CD4-positive, alpha-beta memory T cell (primary cell): ENCODE measurements around the gene FSTL4. TPM values are rescaled to one million over a fixed set of nuclear protein-coding genes. Genes with fewer than 3 reads are reported as not detected.

Experiments
- CTCF ChIA-PET: fragments of 350-600 bp; sonication (Branson Sonifier 250); formaldehyde crosslinking; loops from one replicate; lab custom pipeline; 2021; ENCODE audit warnings: inconsistent platforms; ENCODE audit not compliant: partially characterized antibody; lab: Charles Lee
- POLR2A ChIA-PET: fragments of 350-600 bp; sonication (Branson Sonifier 250); formaldehyde crosslinking; loops from one replicate; lab custom pipeline; 2021; ENCODE audit not compliant: partially characterized antibody; lab: Charles Lee
- DNase-seq, 5 donors: peaks; one replicate each; pipeline versions ENCODE4 v3.0.0 to v3.0.0-alpha.2; 2020 to 2022; ENCODE audit warnings: mixed read lengths in 1 of 5
- H3K27ac ChIP-seq: one replicate; pipeline ENCODE4 v1.7.0; 2013; ENCODE audit warnings: low read depth, low read length
- H3K27me3 ChIP-seq: 2 replicates; pipeline ENCODE4 v1.7.0; 2013; ENCODE audit warnings: mild to moderate bottlenecking, low read length, moderate library complexity; ENCODE audit not compliant: insufficient read depth
- H3K36me3 ChIP-seq: 2 replicates; pipeline ENCODE4 v1.7.0; 2013; ENCODE audit warnings: mild to moderate bottlenecking, low read length, moderate library complexity; ENCODE audit not compliant: insufficient read depth
- H3K4me1 ChIP-seq: 2 replicates; pipeline ENCODE4 v1.7.0; 2013; ENCODE audit warnings: mild to moderate bottlenecking, low read length, moderate library complexity; ENCODE audit not compliant: insufficient read depth
- H3K4me3 ChIP-seq, 2 donors: one replicate each; pipeline ENCODE4 v1.7.0; 2013; ENCODE audit warnings: low read length in 2 of 2, mild to moderate bottlenecking in 1 of 2
- H3K9me3 ChIP-seq, 2 donors: one replicate each; pipeline ENCODE4 v1.7.0; 2013; ENCODE audit warnings: low read length in 2 of 2, control low read depth in 1 of 2; ENCODE audit not compliant: control insufficient read depth in 1 of 2
- H3K27ac Mint-ChIP-seq, 7 donors: one replicate each; pipeline ENCODE4 v1.8.0; 2020 to 2021; ENCODE audit warnings: mixed read lengths in 7 of 7, mild to moderate bottlenecking in 6 of 7, inconsistent platforms in 3 of 7, moderate library complexity in 3 of 7
- H3K27me3 Mint-ChIP-seq, 2 donors: one replicate each; pipeline ENCODE4 v1.8.0; 2020 to 2021; ENCODE audit warnings: mixed read lengths in 2 of 2
- H3K36me3 Mint-ChIP-seq, 2 donors: one replicate each; pipeline ENCODE4 v1.8.0; 2020 to 2021; ENCODE audit warnings: mixed read lengths in 2 of 2, inconsistent platforms in 1 of 2, mild to moderate bottlenecking in 1 of 2
- H3K4me1 Mint-ChIP-seq, 4 donors: one replicate each; pipeline ENCODE4 v1.8.0; 2020 to 2021; ENCODE audit warnings: mixed read lengths in 4 of 4, mild to moderate bottlenecking in 1 of 4
- H3K4me3 Mint-ChIP-seq, 8 donors: one replicate each; pipeline ENCODE4 v1.8.0; 2020 to 2021; ENCODE audit warnings: mixed read lengths in 8 of 8, mild to moderate bottlenecking in 7 of 8, moderate library complexity in 6 of 8, inconsistent platforms in 3 of 8
- H3K9me3 Mint-ChIP-seq, 8 donors: one replicate each; pipeline ENCODE4 v1.8.0; 2020 to 2021; ENCODE audit warnings: mixed read lengths in 8 of 8, mild to moderate bottlenecking in 5 of 8, inconsistent platforms in 3 of 8, moderate library complexity in 1 of 8
- intact Hi-C: fragments of 100-400 bp; cut with micrococcal nuclease; formaldehyde crosslinking; loops from one replicate; pipeline ENCODE4 v1.15.1; 2023
- polyA plus RNA-seq, 2 donors: library from polyadenylated mRNA; unstranded; fragments of 300-500 nt; fragmentation: Illumina TruSeq; gene quantifications; one replicate each; pipeline ENCODE4 v1.2.3, GENCODE V29; 2021
- total RNA-seq, 2 experiments: library from RNA; stranded (reverse); gene quantifications; one replicate each; pipeline ENCODE4 v1.2.3, GENCODE V29; 2021

Gene FSTL4
- total and polyA plus RNA-seq, 4 experiments from 2014 or later, result not detected

DNA sequence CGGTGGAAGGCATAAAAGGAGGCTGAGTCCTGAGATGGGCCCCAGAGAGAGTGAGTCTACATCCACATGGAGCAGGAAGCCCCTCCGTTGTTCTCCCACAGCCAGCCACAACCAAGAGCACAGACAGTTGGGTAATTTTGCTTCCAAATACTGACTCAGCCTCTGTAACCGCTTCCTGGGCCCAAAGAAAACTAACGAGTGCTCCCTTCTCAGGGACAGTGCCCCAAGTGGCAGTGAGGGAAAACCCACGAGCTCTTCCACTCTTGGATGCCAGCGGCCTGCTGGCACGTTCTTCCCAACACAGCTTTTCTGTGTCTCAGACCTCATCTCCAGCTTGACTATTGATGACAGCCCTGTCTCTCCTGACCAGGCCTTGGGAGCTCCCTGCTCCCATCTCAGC lies 207.6 kb downstream of the FSTL4 start:
- peaks cover 0 to 6% of the 10 kb centered on the region in 2 donors for H3K27me3 Mint-ChIP-seq
- H3K9me3 Mint-ChIP-seq, result no peaks in the 10 kb centered on the region
- POLR2A ChIA-PET, result no interaction called here
- no peak overlapping the region for H3K4me3 Mint-ChIP-seq
- Histone ChIP-seq H3K36me3 (no peaks in the 10 kb centered on the region), H3K27ac (no peak overlapping the region), H3K9me3 (no peaks in the 10 kb centered on the region), H3K4me1 (no peaks in the 10 kb centered on the region), H3K27me3 (no peaks in the 10 kb centered on the region), H3K4me3 (no peak overlapping the region)
- intact Hi-C loops, result no loop called here
- DNase-seq, result no peak
- H3K27ac Mint-ChIP-seq, result no peak overlapping the region
- H3K4me1 Mint-ChIP-seq, result no peaks in the 10 kb centered on the region
- no peaks in the 10 kb centered on the region for H3K36me3 Mint-ChIP-seq
- CTCF ChIA-PET, result interaction anchor here (1.0 to 2.3 kb wide), 2 partner anchors 9 to 20 kb away, joined by 3 to 8 read pairs; no protein-coding TSS in a partner anchor

DNA sequence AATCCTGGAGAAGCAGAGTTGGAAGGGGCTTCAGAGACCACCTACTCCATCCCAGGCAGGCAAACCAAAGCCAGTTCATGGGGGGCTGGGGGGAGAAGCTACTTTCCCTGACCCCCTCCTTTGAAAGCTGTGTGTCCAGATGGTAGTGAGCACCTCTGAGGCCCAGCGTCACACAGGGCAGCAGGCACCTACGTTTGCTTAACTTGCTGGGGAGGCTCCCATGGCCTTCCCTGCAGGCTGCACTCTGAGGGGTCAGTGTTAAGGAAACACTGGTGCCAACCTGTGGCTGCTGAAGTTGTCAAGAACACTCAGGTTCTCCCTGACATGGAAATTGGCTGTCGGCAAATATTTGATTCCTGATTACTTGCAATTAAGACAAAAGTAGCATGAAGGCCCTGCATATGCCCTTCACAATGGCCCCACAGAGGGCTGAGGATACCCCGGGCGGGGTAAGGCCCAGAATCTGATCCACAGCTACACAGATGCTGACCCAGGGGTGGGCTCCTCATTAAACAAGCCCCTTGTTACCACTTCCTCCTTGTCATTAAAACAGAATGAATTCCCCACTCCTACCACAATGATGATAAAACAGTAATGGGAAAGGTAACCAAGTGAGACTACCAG lies 208.5 kb downstream of the FSTL4 start:
- ChIA-PET POLR2A (no interaction called here), CTCF (interaction anchor here (2.3 kb wide), 1 partner anchor 21 kb away, joined by 8 read pairs; no protein-coding TSS in a partner anchor)
- DNase-seq, result no peak
- Histone ChIP-seq H3K4me3 (no peak overlapping the region), H3K36me3 (no peaks in the 10 kb centered on the region), H3K4me1 (no peaks in the 10 kb centered on the region), H3K9me3 (no peaks in the 10 kb centered on the region), H3K27ac (no peak overlapping the region), H3K27me3 (no peaks in the 10 kb centered on the region)
- Mint-ChIP-seq H3K36me3 (no peaks in the 10 kb centered on the region), H3K27ac (no peak overlapping the region), H3K9me3 (no peaks in the 10 kb centered on the region), H3K4me1 (no peaks in the 10 kb centered on the region), H3K4me3 (no peak overlapping the region), H3K27me3 (peaks cover 0 to 6% of the 10 kb centered on the region in 2 donors)
- intact Hi-C loops, result no loop called here

DNA sequence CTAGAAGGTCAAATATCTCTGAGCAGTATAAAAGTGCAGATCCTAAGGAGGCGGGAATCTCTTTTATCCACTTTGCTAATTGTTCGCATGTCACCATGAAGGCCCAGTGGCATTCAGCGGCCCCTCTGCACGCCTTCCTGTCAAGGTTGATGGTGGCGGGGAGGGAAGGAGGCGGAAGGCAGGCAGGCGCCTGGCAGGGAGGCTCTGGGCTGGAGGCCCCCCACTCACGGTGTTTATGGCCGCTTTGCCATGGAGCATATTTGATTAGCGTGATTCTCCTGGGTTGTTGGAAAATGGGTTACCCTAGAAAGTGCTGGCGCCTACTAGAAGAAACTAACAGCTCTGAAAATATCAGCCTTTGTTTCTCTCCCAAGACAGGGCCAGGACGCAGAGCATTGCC lies 209.6 kb downstream of the FSTL4 start:
- Mint-ChIP-seq H3K9me3 (no peaks in the 10 kb centered on the region), H3K27me3 (peaks cover 0 to 6% of the 10 kb centered on the region in 2 donors), H3K27ac (no peak overlapping the region), H3K4me3 (no peak overlapping the region), H3K4me1 (peaks cover 0 to 3% (median 2%) of the 10 kb centered on the region in 4 donors), H3K36me3 (no peaks in the 10 kb centered on the region)
- no peaks in the 10 kb centered on the region for H3K36me3 ChIP-seq
- H3K4me1 ChIP-seq, result no peaks in the 10 kb centered on the region
- POLR2A ChIA-PET, result no interaction called here
- no peak overlapping the region for H3K4me3 ChIP-seq
- no peak overlapping the region for H3K27ac ChIP-seq
- DNase-seq, result no peak
- CTCF ChIA-PET, result interaction anchor here (2.3 kb wide), 1 partner anchor 22 kb away, joined by 8 read pairs; no protein-coding TSS in a partner anchor
- no peaks in the 10 kb centered on the region for H3K27me3 ChIP-seq
- intact Hi-C loops, result no loop called here
- H3K9me3 ChIP-seq, result no peaks in the 10 kb centered on the region

DNA sequence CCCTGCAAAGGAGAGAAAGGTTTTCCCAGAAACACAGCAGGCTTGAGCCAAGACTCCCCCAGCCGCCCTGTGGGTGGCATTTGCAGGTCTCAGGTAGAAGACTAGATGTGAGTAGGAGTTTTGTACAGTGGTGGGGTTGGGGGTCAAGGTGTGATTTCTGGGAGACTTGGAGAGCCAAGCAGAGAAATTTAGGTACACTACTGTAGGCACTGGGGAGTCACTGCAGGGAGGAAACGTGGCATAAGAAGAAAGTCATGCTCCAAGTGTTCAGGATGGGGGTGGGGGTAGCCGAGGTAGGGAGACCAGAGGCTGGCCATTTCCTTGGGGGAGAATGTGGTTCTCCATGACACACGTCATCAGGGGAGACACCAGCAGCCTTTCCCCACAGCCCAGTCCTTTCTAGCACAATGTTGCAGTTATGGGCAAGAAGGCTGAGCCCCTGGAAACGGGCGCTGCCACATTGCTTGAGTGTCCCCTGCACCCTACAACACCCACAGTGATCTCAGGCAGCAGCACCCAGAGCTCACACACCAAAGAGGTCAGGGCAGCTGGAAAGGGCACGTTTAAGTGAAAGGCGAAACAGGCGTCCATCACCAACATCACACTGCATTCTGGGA lies 210.5 kb downstream of the FSTL4 start:
- Mint-ChIP-seq H3K4me1 (peaks cover 0 to 9% (median 5%) of the 10 kb centered on the region in 4 donors), H3K9me3 (no peaks in the 10 kb centered on the region), H3K4me3 (no peak overlapping the region), H3K36me3 (no peaks in the 10 kb centered on the region), H3K27me3 (peaks cover 0 to 4% of the 10 kb centered on the region in 2 donors), H3K27ac (no peak overlapping the region)
- Histone ChIP-seq H3K27me3 (no peaks in the 10 kb centered on the region), H3K27ac (no peak overlapping the region), H3K4me1 (peaks cover 8% of the 10 kb centered on the region), H3K9me3 (no peaks in the 10 kb centered on the region), H3K4me3 (no peak overlapping the region), H3K36me3 (no peaks in the 10 kb centered on the region)
- POLR2A ChIA-PET, result no interaction called here
- intact Hi-C loops, result no loop called here
- CTCF ChIA-PET, result no interaction called here
- no peak for DNase-seq

DNA sequence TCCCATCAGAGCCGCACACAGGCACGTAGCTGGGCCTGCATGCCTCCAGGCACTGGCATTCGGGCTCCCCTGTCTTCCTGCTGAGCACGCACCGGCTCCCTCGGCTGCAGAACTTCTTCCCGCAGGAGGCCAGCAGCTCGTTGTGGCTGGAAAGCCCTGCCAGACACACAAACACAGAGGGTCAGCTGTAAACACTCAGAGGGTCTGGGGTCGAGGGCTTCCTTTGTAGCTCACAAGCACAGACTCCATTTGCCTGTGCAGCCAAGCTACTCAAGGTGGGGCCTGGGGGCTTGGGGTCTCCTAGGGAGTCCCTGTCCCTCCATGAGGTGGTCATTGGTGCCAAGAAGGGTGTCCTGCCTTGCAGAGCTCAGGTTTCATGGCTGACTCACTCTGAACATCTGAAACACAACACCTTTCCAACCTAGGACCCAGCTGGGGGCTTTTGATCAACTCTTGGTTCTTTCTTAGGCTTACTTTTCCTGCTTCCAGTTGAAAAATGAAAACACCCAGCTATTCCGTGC lies 211.4 kb downstream of the FSTL4 start:
- Mint-ChIP-seq H3K9me3 (no peaks in the 10 kb centered on the region), H3K27ac (no peak overlapping the region), H3K4me1 (peaks cover 5 to 15% (median 9%) of the 10 kb centered on the region in 4 donors), H3K36me3 (no peaks in the 10 kb centered on the region), H3K27me3 (peaks cover 0 to 4% of the 10 kb centered on the region in 2 donors), H3K4me3 (no peak overlapping the region)
- Histone ChIP-seq H3K27ac (no peak overlapping the region), H3K4me3 (no peak overlapping the region), H3K36me3 (no peaks in the 10 kb centered on the region), H3K27me3 (no peaks in the 10 kb centered on the region), H3K4me1 (peaks cover 10% of the 10 kb centered on the region), H3K9me3 (no peaks in the 10 kb centered on the region)
- ChIA-PET POLR2A (no interaction called here), CTCF (interaction anchor here (1.6 kb wide), 1 partner anchor 23 kb away, joined by 7 read pairs; no protein-coding TSS in a partner anchor)
- DNase-seq, result no peak
- intact Hi-C loops, result no loop called here

DNA sequence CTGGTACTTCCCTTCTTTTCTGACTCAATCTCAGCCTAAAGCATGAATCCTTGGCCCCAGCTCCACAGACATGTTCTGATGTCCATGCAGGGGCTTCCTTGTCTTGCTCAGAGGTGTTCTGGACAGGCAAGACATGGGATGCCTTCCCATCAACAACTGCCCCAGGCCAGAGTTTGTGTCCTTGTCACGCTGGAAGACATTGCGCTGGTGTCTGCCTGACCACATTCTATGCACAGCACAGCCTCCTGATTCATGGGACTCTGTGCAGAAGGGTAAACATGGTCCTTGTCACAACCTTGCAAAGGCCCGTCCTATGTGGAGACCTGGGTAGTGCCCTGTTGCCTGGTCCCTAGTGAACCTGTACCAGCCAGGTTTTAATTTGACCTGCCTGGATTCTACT lies 212.2 kb downstream of the FSTL4 start:
- H3K4me3 ChIP-seq, result no peak overlapping the region
- H3K9me3 Mint-ChIP-seq, result peaks cover 0 to 3% (median 0%) of the 10 kb centered on the region in 8 donors
- CTCF ChIA-PET, result interaction anchor here (1.6 kb wide), 1 partner anchor 24 kb away, joined by 7 read pairs; no protein-coding TSS in a partner anchor
- no peak overlapping the region for H3K4me3 Mint-ChIP-seq
- no peaks in the 10 kb centered on the region for H3K36me3 ChIP-seq
- no peaks in the 10 kb centered on the region for H3K9me3 ChIP-seq
- no peak for DNase-seq
- intact Hi-C loops, result no loop called here
- no peaks in the 10 kb centered on the region for H3K27me3 ChIP-seq
- no peaks in the 10 kb centered on the region for H3K36me3 Mint-ChIP-seq
- peaks cover 5 to 15% (median 9%) of the 10 kb centered on the region in 4 donors for H3K4me1 Mint-ChIP-seq
- H3K4me1 ChIP-seq, result peaks cover 10% of the 10 kb centered on the region
- H3K27me3 Mint-ChIP-seq, result peaks cover 0 to 6% of the 10 kb centered on the region in 2 donors
- no peak overlapping the region for H3K27ac Mint-ChIP-seq
- no peak overlapping the region for H3K27ac ChIP-seq
- POLR2A ChIA-PET, result no interaction called here

DNA sequence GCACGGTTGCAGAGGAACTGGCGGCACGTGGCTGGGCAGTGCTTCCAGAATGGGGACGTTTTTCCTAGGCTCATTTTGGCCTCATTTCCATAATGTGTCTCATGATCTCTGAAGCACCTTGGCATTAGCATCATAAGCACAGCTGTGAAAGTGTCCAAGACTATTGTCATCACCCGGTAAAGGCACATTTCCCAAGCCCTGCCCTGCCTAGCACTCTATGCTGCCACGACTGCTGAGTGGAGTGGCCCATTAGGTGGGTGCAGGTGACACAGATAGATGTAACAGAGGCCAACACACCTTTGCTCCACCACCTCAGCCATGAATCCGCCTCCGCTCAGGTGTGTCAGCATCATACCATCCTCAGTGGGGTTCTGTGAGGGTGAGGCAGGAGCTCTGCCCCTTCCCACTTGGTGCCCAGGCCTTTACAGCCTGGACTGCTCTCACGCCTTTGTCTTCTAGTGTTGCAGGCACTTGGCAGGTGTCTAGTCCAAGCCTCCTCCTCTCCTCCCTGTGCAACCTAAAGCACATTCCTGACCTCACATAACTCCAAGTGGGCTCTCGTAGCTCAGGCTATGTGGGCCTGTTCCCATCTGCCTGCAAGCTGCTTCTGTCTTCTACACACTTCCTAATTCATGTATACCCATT lies 213.0 kb downstream of the FSTL4 start:
- Mint-ChIP-seq H3K9me3 (peaks cover 0 to 3% (median 0%) of the 10 kb centered on the region in 8 donors), H3K4me1 (peaks cover 5 to 15% (median 9%) of the 10 kb centered on the region in 4 donors), H3K27ac (no peak overlapping the region), H3K27me3 (peaks cover 0 to 3% of the 10 kb centered on the region in 2 donors), H3K4me3 (no peak overlapping the region), H3K36me3 (no peaks in the 10 kb centered on the region)
- peaks cover 10% of the 10 kb centered on the region for H3K4me1 ChIP-seq
- intact Hi-C loops, result no loop called here
- no peak overlapping the region for H3K27ac ChIP-seq
- H3K4me3 ChIP-seq, result no peak overlapping the region
- CTCF ChIA-PET, result interaction anchor here (1.6 kb wide), 1 partner anchor 25 kb away, joined by 7 read pairs; no protein-coding TSS in a partner anchor
- POLR2A ChIA-PET, result no interaction called here
- DNase-seq, result no peak
- no peaks in the 10 kb centered on the region for H3K9me3 ChIP-seq
- H3K36me3 ChIP-seq, result no peaks in the 10 kb centered on the region
- H3K27me3 ChIP-seq, result no peaks in the 10 kb centered on the region
